Measurements from ENCODE around the gene ZNF800. TPM values are rescaled to one million over a fixed set of nuclear protein-coding genes. Genes with fewer than 3 reads are reported as not detected.

ZNF800 gene
- polyA plus RNA-seq, 1 donor from 2014 or later = 4.2 TPM

DNA sequence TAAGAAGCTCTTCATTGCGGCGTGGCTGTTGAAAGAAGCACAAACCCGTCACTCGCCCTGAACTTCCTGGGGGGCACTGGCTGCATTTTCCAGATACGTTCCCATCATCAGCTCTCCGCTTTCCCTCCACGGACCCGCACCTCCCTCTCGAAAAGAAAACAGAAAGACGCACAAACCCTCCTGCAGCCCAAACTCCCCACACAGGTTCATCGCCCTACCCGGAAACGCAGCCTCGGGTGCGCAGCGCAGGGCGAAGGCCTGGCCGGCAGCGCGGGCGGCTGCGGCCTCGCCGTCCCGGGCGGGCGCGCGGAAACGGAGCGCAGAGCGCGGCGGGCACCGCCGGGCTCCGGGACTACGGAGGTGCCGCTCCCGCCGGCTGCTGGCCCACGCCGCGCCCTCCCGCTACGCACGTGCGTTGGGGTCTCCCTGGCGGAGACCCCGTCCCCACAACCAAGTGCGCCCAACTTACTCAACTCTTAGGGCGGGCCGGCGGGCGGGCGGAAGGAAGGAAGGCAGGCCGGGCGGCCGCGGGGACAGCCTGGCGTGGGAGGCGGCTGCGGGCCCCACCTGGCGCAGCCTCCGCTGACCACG is 822 bp downstream of the ZNF800 start:
- Histone ChIP-seq H3K27me3 (ENCODE audit: insufficient read depth, low read depth, low read length) (peaks cover 7% of the 10 kb centered on the region), H3K79me2 (replicated peaks; ENCODE audit: insufficient read depth, low read length) (peaks cover 9% of the 10 kb centered on the region), H3K27ac (ENCODE audit: low read length) (no peak overlapping the region)

DNA sequence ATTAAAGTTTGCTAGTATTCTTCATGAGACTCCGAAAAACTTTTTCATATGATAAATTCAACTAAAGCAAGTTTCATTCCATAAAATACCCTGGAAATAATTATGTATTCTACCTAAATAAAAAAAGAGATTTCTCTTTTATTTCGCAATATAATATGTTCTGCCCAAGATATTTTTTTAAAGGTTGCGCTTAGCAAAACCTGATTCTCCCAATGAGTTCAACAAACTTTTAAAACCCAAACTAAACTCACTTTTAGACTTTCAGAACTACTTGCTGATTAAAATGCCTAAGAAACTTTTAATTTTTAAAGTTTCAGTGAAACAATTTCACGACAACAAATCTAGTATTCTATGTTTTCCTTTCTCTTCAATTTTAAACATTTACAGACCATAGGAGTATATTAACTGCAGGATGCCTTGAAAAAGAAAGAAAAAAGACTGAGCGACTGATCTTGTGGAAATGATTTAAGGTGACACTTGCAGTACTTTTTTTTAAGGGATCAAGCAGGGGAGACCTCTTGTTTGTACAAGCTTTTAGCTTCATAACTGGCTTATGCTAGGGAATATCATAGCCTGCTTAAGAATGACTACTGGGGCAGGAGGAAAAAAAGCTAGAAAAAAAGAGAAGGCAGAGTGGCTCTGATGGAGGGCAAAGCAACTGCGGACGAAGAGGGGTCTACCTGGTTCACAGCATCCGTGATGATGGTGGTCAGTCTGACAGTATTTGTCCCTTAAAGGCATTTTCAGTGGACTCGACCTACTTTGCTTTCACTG is 1.5 kb downstream of the ZNF800 start:
- no peak overlapping the region for H2AFZ ChIP-seq (ENCODE audit: low read depth, low read length)
- H3K79me2 ChIP-seq (replicated peaks; ENCODE audit: insufficient read depth, low read length) = peaks cover 9% of the 10 kb centered on the region
- H3K36me3 ChIP-seq (ENCODE audit: insufficient read depth, low read length) = no peaks in the 10 kb centered on the region
- no peaks in the 10 kb centered on the region for H3K9me2 ChIP-seq (ENCODE audit: insufficient read depth, low read length)
- H4K20me1 ChIP-seq (ENCODE audit: insufficient read depth) = no peaks in the 10 kb centered on the region
- H3K4me3 ChIP-seq (ENCODE audit: low read length) = peak overlapping the region; percentile 97
- no peaks in the 10 kb centered on the region for H3K9me3 ChIP-seq (ENCODE audit: low read length)
- no peaks in the 10 kb centered on the region for H3F3A ChIP-seq (ENCODE audit: insufficient read depth, low read length, poor library complexity, severe bottlenecking)
- H3K27ac ChIP-seq (ENCODE audit: low read length) = no peak overlapping the region
- peak overlapping the region; percentile 70 for H3K9ac ChIP-seq (ENCODE audit: low read length)
- TF ChIP-seq SMC3 (conservative IDR thresholded peaks at IDR 0.05; ENCODE audit: poor library complexity) = no peak
- no peak for TF ChIP-seq TAF1 (IDR thresholded peaks at IDR 0.05; ENCODE audit: low read depth)
- TF ChIP-seq EZH2 (IDR thresholded peaks at IDR 0.05; ENCODE audit: borderline replicate concordance, insufficient read depth, low read length, poor library complexity, severe bottlenecking) = no peak
- TF ChIP-seq, protein P1, sequence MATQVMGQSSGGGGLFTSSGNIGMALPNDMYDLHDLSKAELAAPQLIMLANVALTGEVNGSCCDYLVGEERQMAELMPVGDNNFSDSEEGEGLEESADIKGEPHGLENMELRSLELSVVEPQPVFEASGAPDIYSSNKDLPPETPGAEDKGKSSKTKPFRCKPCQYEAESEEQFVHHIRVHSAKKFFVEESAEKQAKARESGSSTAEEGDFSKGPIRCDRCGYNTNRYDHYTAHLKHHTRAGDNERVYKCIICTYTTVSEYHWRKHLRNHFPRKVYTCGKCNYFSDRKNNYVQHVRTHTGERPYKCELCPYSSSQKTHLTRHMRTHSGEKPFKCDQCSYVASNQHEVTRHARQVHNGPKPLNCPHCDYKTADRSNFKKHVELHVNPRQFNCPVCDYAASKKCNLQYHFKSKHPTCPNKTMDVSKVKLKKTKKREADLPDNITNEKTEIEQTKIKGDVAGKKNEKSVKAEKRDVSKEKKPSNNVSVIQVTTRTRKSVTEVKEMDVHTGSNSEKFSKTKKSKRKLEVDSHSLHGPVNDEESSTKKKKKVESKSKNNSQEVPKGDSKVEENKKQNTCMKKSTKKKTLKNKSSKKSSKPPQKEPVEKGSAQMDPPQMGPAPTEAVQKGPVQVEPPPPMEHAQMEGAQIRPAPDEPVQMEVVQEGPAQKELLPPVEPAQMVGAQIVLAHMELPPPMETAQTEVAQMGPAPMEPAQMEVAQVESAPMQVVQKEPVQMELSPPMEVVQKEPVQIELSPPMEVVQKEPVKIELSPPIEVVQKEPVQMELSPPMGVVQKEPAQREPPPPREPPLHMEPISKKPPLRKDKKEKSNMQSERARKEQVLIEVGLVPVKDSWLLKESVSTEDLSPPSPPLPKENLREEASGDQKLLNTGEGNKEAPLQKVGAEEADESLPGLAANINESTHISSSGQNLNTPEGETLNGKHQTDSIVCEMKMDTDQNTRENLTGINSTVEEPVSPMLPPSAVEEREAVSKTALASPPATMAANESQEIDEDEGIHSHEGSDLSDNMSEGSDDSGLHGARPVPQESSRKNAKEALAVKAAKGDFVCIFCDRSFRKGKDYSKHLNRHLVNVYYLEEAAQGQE (IDR thresholded peaks at IDR 0.05; ENCODE audit: borderline replicate concordance) = no peak
- TF ChIP-seq POLR2AphosphoS5 (IDR thresholded peaks at IDR 0.05) = no peak
- no peak for TF ChIP-seq EP300 (conservative IDR thresholded peaks at IDR 0.05; ENCODE audit: poor library complexity, severe bottlenecking)
- no peak for TF ChIP-seq RAD21 (conservative IDR thresholded peaks at IDR 0.05)
- TF ChIP-seq MXI1 (conservative IDR thresholded peaks at IDR 0.05; ENCODE audit: poor library complexity, severe bottlenecking) = no peak
- TF ChIP-seq, protein P2, sequence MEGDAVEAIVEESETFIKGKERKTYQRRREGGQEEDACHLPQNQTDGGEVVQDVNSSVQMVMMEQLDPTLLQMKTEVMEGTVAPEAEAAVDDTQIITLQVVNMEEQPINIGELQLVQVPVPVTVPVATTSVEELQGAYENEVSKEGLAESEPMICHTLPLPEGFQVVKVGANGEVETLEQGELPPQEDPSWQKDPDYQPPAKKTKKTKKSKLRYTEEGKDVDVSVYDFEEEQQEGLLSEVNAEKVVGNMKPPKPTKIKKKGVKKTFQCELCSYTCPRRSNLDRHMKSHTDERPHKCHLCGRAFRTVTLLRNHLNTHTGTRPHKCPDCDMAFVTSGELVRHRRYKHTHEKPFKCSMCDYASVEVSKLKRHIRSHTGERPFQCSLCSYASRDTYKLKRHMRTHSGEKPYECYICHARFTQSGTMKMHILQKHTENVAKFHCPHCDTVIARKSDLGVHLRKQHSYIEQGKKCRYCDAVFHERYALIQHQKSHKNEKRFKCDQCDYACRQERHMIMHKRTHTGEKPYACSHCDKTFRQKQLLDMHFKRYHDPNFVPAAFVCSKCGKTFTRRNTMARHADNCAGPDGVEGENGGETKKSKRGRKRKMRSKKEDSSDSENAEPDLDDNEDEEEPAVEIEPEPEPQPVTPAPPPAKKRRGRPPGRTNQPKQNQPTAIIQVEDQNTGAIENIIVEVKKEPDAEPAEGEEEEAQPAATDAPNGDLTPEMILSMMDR (IDR thresholded peaks at IDR 0.05; ENCODE audit: poor library complexity, severe bottlenecking) = no peak
- H3K4me2 ChIP-seq (ENCODE audit: low read length) = no peak overlapping the region
- H3K27me3 ChIP-seq (ENCODE audit: insufficient read depth, low read depth, low read length) = peaks cover 7% of the 10 kb centered on the region

More for the DNA sequence above, 822 bp downstream of the ZNF800 start:
- H2AFZ ChIP-seq (ENCODE audit: low read depth, low read length) = no peak overlapping the region
- TF ChIP-seq RAD21 (conservative IDR thresholded peaks at IDR 0.05) (no peak), MXI1 (conservative IDR thresholded peaks at IDR 0.05; ENCODE audit: poor library complexity, severe bottlenecking) (peak; percentile 79)
- H3K4me2 ChIP-seq (ENCODE audit: low read length) = no peak overlapping the region
- no peaks in the 10 kb centered on the region for H3K9me2 ChIP-seq (ENCODE audit: insufficient read depth, low read length)
- H3K4me3 ChIP-seq (ENCODE audit: low read length) = peak overlapping the region; percentile 97
- H3K9me3 ChIP-seq (ENCODE audit: low read length) = no peaks in the 10 kb centered on the region
- no peaks in the 10 kb centered on the region for H3K36me3 ChIP-seq (ENCODE audit: insufficient read depth, low read length)
- H4K20me1 ChIP-seq (ENCODE audit: insufficient read depth) = no peaks in the 10 kb centered on the region
- H3K9ac ChIP-seq (ENCODE audit: low read length) = peak overlapping the region; percentile 70
- no peaks in the 10 kb centered on the region for H3F3A ChIP-seq (ENCODE audit: insufficient read depth, low read length, poor library complexity, severe bottlenecking)
